Upper lobe of right lung (tissue), 1 donor: Measurements from ENCODE around the gene COX7B2. TPM values are rescaled to one million over a fixed set of nuclear protein-coding genes. Genes with fewer than 3 reads are reported as not detected.

Source experiments
- ATAC-seq: fragments of 200-7000 bp; cut with Tn5 transposase; one replicate; pipeline ENCODE4 v1.9.1; 2020; ENCODE audit warnings: mild to moderate bottlenecking, moderate library complexity
- DNase-seq: peaks from one replicate; pipeline ENCODE4 v3.0.0-alpha.2; 2020
- H3K27ac ChIP-seq: fragments of 200-600 bp; one replicate; pipeline ENCODE4 v1.8.0; 2022
- H3K27me3 ChIP-seq: fragments of 200-600 bp; one replicate; pipeline ENCODE4 v1.8.0; 2022; ENCODE audit warnings: mild to moderate bottlenecking
- H3K36me3 ChIP-seq: fragments of 200-600 bp; one replicate; pipeline ENCODE4 v1.8.0; 2022
- H3K4me1 ChIP-seq: fragments of 200-600 bp; one replicate; pipeline ENCODE4 v1.8.0; 2022
- H3K4me3 ChIP-seq: fragments of 200-600 bp; one replicate; pipeline ENCODE4 v1.8.0; 2022; ENCODE audit warnings: mild to moderate bottlenecking
- H3K9me3 ChIP-seq: fragments of 200-600 bp; one replicate; pipeline ENCODE4 v1.8.0; 2022
- CTCF ChIP-seq: fragments of 200-600 bp; IDR thresholded peaks from one replicate; pipeline ENCODE4 v1.8.0; 2022; ENCODE audit warnings: antibody characterized with exemption
- intact Hi-C: fragments of 100-400 bp; cut with DNase I; formaldehyde crosslinking; loops from one replicate; pipeline ENCODE4 v1.11.0; 2022
- total RNA-seq: library from RNA; stranded (reverse); fragmentation: NEBNext Ultra II Directional; extraction: Animal tissue kit (Norgen Biotek cat#: 25700); gene quantifications from one replicate; pipeline ENCODE4 v1.2.1, GENCODE V29; 2021
- donor health status: DM: no; HTN: yes; CAD: no; lungs with severe emphysema.

The COX7B2 gene
- total RNA-seq, 1 donor from 2014 or later, result not detected

- Histone ChIP-seq H3K36me3 (no peaks in the 10 kb centered on the region), H3K4me1 (no peaks in the 10 kb centered on the region), H3K4me3 (no peak overlapping the region), H3K9me3 (no peaks in the 10 kb centered on the region), H3K27ac (no peak overlapping the region), H3K27me3 (no peaks in the 10 kb centered on the region)
- TF ChIP-seq CTCF, result no peak
- no peak for ATAC-seq
- no peak for DNase-seq
- intact Hi-C loops, result no loop called here
Measured at GRCh38 chr4:46793036-46793435, 116.0 kb downstream of the COX7B2 start.

DNA sequence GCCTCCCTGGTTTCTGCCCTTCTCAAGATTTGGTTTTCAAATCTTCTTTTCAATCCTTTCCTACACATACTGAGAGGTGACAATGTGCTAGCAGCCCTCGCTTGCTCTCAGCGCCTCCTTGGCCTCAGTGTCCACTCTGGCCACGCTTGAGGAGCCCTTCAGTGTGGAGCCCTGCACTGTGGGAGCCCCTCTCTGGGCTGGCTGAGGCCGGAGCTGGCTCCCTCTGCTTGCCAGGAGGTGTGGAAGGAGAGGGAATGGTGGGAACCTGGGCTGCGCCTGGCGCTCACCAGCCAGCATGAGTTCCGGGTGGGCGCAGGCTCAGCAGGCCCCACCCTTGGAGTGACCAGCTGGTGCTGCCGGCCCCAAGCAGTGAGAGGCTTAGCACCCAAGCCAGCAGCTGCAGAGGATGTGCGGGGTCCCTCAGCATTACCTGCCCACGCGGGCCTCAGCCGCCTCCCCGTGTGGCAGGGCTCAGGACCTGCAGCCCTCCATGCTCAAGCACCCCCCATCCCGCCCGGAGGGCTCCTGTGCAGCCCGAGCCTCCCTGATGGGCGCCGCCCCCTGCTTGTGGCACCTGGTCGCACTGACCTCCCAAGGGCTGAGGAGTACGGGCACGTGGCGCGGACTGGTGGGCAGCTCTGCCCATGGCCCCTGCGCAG is 127.5 kb downstream of the COX7B2 start:
- H3K9me3 ChIP-seq, result no peaks in the 10 kb centered on the region
- DNase-seq (no peak), ATAC-seq (peak; percentile 41)
- H3K4me3 ChIP-seq, result no peak overlapping the region
- H3K4me1 ChIP-seq, result no peaks in the 10 kb centered on the region
- TF ChIP-seq CTCF, result no peak
- no peaks in the 10 kb centered on the region for H3K27me3 ChIP-seq
- H3K27ac ChIP-seq, result no peak overlapping the region
- H3K36me3 ChIP-seq, result no peaks in the 10 kb centered on the region
- intact Hi-C loops, result no loop called here

- no peaks in the 10 kb centered on the region for H3K36me3 ChIP-seq
- TF ChIP-seq CTCF, result no peak
- no peak overlapping the region for H3K27ac ChIP-seq
- no peaks in the 10 kb centered on the region for H3K9me3 ChIP-seq
- H3K4me1 ChIP-seq, result no peaks in the 10 kb centered on the region
- no peak for DNase-seq
- no peak overlapping the region for H3K4me3 ChIP-seq
- no peaks in the 10 kb centered on the region for H3K27me3 ChIP-seq
- peak; percentile 28 for ATAC-seq
- intact Hi-C loops, result no loop called here
Measured at GRCh38 chr4:46765465-46765864, 143.6 kb downstream of the COX7B2 start.

DNA sequence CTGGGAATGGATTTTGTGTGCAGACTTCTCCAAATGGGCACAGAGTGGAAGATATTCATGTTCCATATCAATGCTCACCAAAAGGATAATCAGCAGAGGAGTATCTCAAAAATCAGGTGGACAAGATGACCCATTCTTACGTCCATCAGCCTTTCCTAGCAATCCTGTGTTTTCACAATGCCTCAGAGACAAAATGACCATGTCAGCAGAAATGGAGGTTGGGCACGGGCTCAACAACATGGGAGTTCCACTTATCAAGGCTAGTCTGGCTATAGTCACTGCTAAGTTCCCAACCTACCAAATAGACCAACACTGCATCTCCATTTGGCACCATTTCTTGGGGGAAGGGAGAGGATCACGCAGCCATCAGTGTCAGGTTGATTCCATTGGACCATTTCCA is 179.0 kb downstream of the COX7B2 start:
- Histone ChIP-seq H3K4me3 (no peak overlapping the region), H3K36me3 (no peaks in the 10 kb centered on the region), H3K9me3 (no peaks in the 10 kb centered on the region), H3K27ac (no peak overlapping the region), H3K27me3 (no peaks in the 10 kb centered on the region), H3K4me1 (no peaks in the 10 kb centered on the region)
- intact Hi-C loops, result no loop called here
- ATAC-seq, result no peak
- no peak for TF ChIP-seq CTCF
- DNase-seq, result no peak

DNA sequence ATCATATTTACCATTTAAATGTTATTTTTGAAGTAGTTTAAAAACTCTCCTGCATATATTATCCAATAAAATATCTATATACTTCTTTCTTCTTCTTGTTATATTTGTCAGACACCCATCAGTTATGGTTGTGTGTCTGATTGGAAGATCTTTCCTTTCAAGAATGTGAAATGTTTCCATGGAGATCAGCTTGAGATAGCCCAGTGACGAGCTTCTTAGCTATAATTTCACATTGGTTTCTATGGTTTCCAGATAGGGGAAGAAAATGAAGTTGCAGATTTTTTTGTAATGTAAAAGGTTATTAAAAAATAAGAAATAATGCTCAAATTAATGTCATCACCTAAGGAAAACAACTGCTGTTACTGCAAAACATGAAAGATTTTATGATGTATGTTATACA is 189.0 kb downstream of the COX7B2 start:
- intact Hi-C loops, result no loop called here
- H3K4me3 ChIP-seq, result no peak overlapping the region
- no peak for TF ChIP-seq CTCF
- no peaks in the 10 kb centered on the region for H3K27me3 ChIP-seq
- no peak overlapping the region for H3K27ac ChIP-seq
- H3K36me3 ChIP-seq, result no peaks in the 10 kb centered on the region
- H3K4me1 ChIP-seq, result no peaks in the 10 kb centered on the region
- ATAC-seq (no peak), DNase-seq (no peak)
- H3K9me3 ChIP-seq, result no peaks in the 10 kb centered on the region

DNA sequence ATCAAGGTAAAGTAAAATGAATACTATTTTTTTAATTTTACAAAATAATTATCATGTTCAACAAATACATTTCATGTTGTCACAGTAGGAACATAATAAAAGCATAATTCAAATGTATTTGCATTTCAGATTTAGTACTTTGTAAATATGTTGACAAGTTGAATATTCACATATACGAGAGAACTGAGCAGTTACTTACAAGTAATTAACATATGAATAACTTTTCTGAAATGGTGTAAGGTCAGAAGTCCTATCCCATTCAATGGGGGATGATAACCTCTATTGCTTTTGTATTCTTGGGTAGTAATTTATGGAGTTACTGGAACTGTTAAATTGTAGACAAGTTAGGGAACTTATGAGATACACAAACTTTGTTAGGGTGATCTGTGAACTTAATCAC is 191.1 kb downstream of the COX7B2 start:
- intact Hi-C loops, result no loop called here
- no peak overlapping the region for H3K27ac ChIP-seq
- no peak for ATAC-seq

More for the DNA sequence above, 191.1 kb downstream of the COX7B2 start:
- no peak for DNase-seq
- Histone ChIP-seq H3K27me3 (no peaks in the 10 kb centered on the region), H3K4me3 (no peak overlapping the region), H3K9me3 (no peaks in the 10 kb centered on the region), H3K36me3 (no peaks in the 10 kb centered on the region), H3K4me1 (no peaks in the 10 kb centered on the region)
- TF ChIP-seq CTCF, result no peak
